ENCODE measurements around the gene LYPD6. TPM values are rescaled to one million over a fixed set of nuclear protein-coding genes. Genes with fewer than 3 reads are reported as not detected.

LYPD6 gene
- total RNA-seq, 1 experiment from 2014 or later, result 0.74 TPM

DNA sequence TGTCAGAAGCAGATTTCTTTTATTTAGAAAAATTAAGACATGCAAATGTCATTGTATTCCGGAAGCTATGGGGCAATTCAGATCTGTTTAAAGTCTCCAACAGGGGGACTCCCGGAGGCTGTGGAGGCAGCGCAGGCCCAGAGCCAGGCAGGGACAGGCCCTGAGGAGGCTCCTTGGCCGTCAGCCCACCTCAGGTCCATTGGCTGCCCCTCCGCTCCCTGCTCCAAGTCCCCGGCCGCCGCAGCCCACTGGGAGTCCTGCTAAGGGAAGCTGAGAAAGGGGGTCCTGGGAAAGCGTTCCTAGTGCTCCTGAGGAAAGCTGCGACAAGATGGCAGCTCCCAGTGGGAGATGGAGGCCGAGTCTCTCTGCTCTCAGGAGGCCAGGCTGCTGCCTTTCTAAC lies 20.0 kb upstream of the LYPD6 start:
- Histone ChIP-seq H3K36me3 (ENCODE audit: low read depth) (no peaks in the 10 kb centered on the region), H3K4me2 (no peak overlapping the region), H3K27ac (no peak overlapping the region), H3K4me1 (replicated peaks; ENCODE audit: insufficient read depth) (no peaks in the 10 kb centered on the region), H3K9me3 (ENCODE audit: insufficient read depth, low read depth) (no peaks in the 10 kb centered on the region; the same call in 1 of the 2 replicates), H3K79me2 (ENCODE audit: low read depth) (no peaks in the 10 kb centered on the region), H3K9me2 (ENCODE audit: insufficient read depth) (no peaks in the 10 kb centered on the region), H4K20me1 (ENCODE audit: insufficient read depth) (no peaks in the 10 kb centered on the region), H3K27me3 (ENCODE audit: insufficient read depth, low read depth) (no peaks in the 10 kb centered on the region), H3K4me3 (no peak overlapping the region), H2AFZ (no peak overlapping the region), H3F3A (ENCODE audit: insufficient read depth, low read depth) (no peaks in the 10 kb centered on the region)
- BruUV-seq (replicated peaks), result no TSS peak
- no peak for DNase-seq
- TF ChIP-seq, protein P1, sequence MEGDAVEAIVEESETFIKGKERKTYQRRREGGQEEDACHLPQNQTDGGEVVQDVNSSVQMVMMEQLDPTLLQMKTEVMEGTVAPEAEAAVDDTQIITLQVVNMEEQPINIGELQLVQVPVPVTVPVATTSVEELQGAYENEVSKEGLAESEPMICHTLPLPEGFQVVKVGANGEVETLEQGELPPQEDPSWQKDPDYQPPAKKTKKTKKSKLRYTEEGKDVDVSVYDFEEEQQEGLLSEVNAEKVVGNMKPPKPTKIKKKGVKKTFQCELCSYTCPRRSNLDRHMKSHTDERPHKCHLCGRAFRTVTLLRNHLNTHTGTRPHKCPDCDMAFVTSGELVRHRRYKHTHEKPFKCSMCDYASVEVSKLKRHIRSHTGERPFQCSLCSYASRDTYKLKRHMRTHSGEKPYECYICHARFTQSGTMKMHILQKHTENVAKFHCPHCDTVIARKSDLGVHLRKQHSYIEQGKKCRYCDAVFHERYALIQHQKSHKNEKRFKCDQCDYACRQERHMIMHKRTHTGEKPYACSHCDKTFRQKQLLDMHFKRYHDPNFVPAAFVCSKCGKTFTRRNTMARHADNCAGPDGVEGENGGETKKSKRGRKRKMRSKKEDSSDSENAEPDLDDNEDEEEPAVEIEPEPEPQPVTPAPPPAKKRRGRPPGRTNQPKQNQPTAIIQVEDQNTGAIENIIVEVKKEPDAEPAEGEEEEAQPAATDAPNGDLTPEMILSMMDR (conservative IDR thresholded peaks at IDR 0.05), result no peak
- no peak for TF ChIP-seq EZH2 (IDR thresholded peaks at IDR 0.05; ENCODE audit: low read depth)
- ChIA-PET POLR2A (ENCODE audit: unreplicated experiment) (no interaction called here), CTCF (no interaction called here)
- intact Hi-C loops (cut with micrococcal nuclease; ENCODE audit: unreplicated experiment), result loop anchor here (5.0 kb wide), 2 partner anchors 252 to 273 kb away; partner anchors contain the start of gene LYPD6B

DNA sequence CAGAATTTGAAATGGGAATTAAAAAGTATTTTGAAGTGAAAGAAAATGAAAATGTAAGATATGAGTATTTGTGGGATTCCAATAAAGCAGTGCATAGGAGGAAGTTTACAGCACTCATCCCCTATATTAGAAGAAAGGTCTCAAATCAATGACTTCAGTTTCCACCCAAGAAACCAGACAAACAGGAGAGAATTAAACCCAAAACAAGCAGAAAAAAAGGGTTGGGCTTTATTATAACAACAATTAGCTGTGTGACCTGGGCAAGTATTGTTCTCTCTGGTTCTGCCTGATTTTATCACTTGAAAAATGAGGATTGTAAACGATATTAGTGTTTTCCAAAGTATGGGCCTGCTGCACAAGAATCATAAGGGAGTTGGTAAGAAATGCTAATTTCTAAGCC lies 18.3 kb upstream of the LYPD6 start:
- Histone ChIP-seq H3K79me2 (ENCODE audit: low read depth) (no peaks in the 10 kb centered on the region), H3K4me1 (replicated peaks; ENCODE audit: insufficient read depth) (no peaks in the 10 kb centered on the region), H3K4me3 (no peak overlapping the region), H3K36me3 (ENCODE audit: low read depth) (no peaks in the 10 kb centered on the region), H3K4me2 (no peak overlapping the region), H2AFZ (no peak overlapping the region), H3F3A (ENCODE audit: insufficient read depth, low read depth) (no peaks in the 10 kb centered on the region), H3K27me3 (ENCODE audit: insufficient read depth, low read depth) (no peaks in the 10 kb centered on the region), H3K9me2 (ENCODE audit: insufficient read depth) (no peaks in the 10 kb centered on the region), H4K20me1 (ENCODE audit: insufficient read depth) (no peaks in the 10 kb centered on the region), H3K27ac (no peak overlapping the region), H3K9me3 (ENCODE audit: insufficient read depth, low read depth) (no peaks in the 10 kb centered on the region; the same call in 1 of the 2 replicates)
- intact Hi-C loops (cut with micrococcal nuclease; ENCODE audit: unreplicated experiment), result loop anchor here (5.0 kb wide), 2 partner anchors 250 to 275 kb away; partner anchors contain the start of gene LYPD6B
- CTCF ChIA-PET, result no interaction called here
- BruUV-seq (replicated peaks), result no TSS peak
- no peak for DNase-seq
- TF ChIP-seq, protein P1 (conservative IDR thresholded peaks at IDR 0.05), result no peak
- no peak for TF ChIP-seq EZH2 (IDR thresholded peaks at IDR 0.05; ENCODE audit: low read depth)
- POLR2A ChIA-PET (ENCODE audit: unreplicated experiment), result no interaction called here

DNA sequence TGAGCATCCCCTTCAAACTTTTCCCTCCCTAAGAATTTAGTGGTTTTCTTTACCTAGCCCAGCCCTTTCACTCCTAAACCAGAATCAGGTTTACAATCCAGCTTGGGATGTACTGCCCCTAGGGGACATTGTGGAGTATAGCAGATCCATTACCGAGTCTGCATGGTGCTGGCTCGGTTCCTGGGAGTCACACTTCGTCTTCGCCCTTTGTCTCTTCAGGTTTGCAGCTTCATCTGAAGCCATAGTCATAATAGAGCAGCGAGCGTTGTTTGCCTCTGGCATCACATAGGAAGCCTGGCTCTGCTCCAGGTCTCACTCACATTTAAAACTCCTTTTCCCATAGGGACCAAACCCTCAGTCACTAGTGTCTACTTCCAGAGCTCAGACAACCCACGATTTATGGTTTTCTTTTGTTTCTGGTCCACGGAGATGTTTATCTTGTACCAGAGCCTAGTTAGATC lies 16.8 kb upstream of the LYPD6 start:
- H3K79me2 ChIP-seq (ENCODE audit: low read depth), result no peaks in the 10 kb centered on the region
- H3K9me2 ChIP-seq (ENCODE audit: insufficient read depth), result no peaks in the 10 kb centered on the region
- no peaks in the 10 kb centered on the region for H3F3A ChIP-seq (ENCODE audit: insufficient read depth, low read depth)
- H3K4me1 ChIP-seq (replicated peaks; ENCODE audit: insufficient read depth), result no peaks in the 10 kb centered on the region
- H3K36me3 ChIP-seq (ENCODE audit: low read depth), result no peaks in the 10 kb centered on the region
- no peak overlapping the region for H2AFZ ChIP-seq
- H3K4me2 ChIP-seq, result no peak overlapping the region
- ChIA-PET CTCF (interaction anchor here (0.6 kb wide), 1 partner anchor 297 kb away, joined by 3 read pairs; no protein-coding TSS in a partner anchor), POLR2A (ENCODE audit: unreplicated experiment) (no interaction called here)
- intact Hi-C loops (cut with micrococcal nuclease; ENCODE audit: unreplicated experiment), result loop anchor here (5.0 kb wide), 2 partner anchors 249 to 276 kb away; partner anchors contain the start of gene LYPD6B
- peak in 1 of 2 experiments; percentile 5 for DNase-seq
- H4K20me1 ChIP-seq (ENCODE audit: insufficient read depth), result no peaks in the 10 kb centered on the region
- TF ChIP-seq, protein P1 (conservative IDR thresholded peaks at IDR 0.05), result peak; percentile 76
- TF ChIP-seq EZH2 (IDR thresholded peaks at IDR 0.05; ENCODE audit: low read depth), result no peak
- no peak overlapping the region for H3K4me3 ChIP-seq
- no peaks in the 10 kb centered on the region for H3K27me3 ChIP-seq (ENCODE audit: insufficient read depth, low read depth)
- no TSS peak for BruUV-seq (replicated peaks)
- H3K9me3 ChIP-seq (ENCODE audit: insufficient read depth, low read depth), result no peaks in the 10 kb centered on the region
- no peak overlapping the region for H3K27ac ChIP-seq

Measured in PC-9 (cell line).